ENCODE results near the gene SEMA7A. TPM values are rescaled to one million over a fixed set of nuclear protein-coding genes. Genes with fewer than 3 reads are reported as not detected.

The SEMA7A gene
- polyA plus RNA-seq, 1 of the 3 experiments (the other 2 are of a cell fraction) = 1.3 TPM

DNA sequence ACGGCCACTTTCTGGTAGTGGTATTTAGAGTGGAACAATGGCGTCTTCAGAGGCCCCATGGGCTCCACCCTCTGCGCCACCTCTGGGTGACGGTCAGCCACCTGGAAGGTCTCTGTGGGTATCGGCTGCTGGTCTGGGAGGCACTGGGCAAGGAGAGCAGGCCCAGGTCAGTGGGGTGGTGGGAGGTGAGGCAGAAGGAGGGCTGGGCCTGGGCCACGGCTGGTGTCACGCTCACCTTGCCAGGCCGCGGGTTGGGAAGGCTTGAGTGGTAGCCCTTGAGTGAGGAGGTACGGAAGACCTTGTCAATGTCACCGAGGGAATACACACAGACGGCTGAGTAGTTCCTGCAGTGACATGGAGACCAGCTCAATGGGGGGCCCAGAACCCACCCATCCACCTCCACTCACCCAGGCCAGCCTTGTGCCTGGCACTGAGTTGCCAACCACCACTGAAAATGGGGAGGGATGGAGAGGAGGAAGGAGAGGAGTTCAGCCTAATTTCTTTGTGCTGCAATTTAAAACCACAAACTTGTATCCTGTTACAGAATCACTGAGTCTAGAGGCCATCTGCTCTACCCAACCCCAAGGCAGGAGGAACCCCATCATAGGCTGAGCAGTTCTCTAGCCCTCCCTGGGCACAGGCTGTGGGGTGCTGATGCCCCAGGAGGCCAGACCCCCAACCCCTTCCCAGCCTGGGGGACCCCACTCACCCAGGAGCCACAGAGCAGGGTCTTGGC, 19.0 kb downstream of the SEMA7A start:
- H3K4me2 ChIP-seq = no peak overlapping the region
- WGBS (ENCODE audit: low lambda C conversion rate) = 94% methylated on average over 10 of the region's 12 CpGs
- H3K36me3 ChIP-seq (replicated peaks in 1 of 2; ENCODE audit: control insufficient read depth in 1 of 2, insufficient read depth in 2 of 2, low read length in 1 of 2) = no peaks in the 10 kb centered on the region
- no peak overlapping the region for H3K9ac ChIP-seq
- no peaks in the 10 kb centered on the region for H3K9me3 ChIP-seq
- H3K4me3 ChIP-seq (ENCODE audit: low read depth in 2 of 2, low read length in 1 of 2) = no peak overlapping the region
- H4K20me1 ChIP-seq (ENCODE audit: insufficient read depth) = no peaks in the 10 kb centered on the region
- H3K79me2 ChIP-seq (ENCODE audit: insufficient read depth) = no peaks in the 10 kb centered on the region
- H2AFZ ChIP-seq (ENCODE audit: low read depth) = no peak overlapping the region
- ChIA-PET POLR2A (no interaction called here), CTCF (no interaction called here)
- H3K9me2 ChIP-seq = no peaks in the 10 kb centered on the region
- H3K4me1 ChIP-seq (ENCODE audit: control insufficient read depth in 1 of 2, insufficient read depth in 2 of 2, low read depth in 1 of 2, low read length in 1 of 2) = peaks cover 0 to 9% of the 10 kb centered on the region in 2 experiments; a peak in 1 of 4 replicates
- H3K27ac ChIP-seq (ENCODE audit: low read depth in 2 of 2, low read length in 1 of 2) = no peak overlapping the region
- DNase-seq = no peak
- TF ChIP-seq EZH2phosphoT487 (IDR thresholded peaks at IDR 0.05; ENCODE audit: borderline replicate concordance, low read depth) (no peak), RCOR1 (IDR thresholded peaks at IDR 0.05; ENCODE audit: low read length) (no peak), TCF12 (IDR thresholded peaks at IDR 0.05) (no peak)
- H3F3A ChIP-seq (replicated peaks; ENCODE audit: insufficient read depth) = no peaks in the 10 kb centered on the region
- no peaks in the 10 kb centered on the region for H3K27me3 ChIP-seq (ENCODE audit: insufficient read depth)

DNA sequence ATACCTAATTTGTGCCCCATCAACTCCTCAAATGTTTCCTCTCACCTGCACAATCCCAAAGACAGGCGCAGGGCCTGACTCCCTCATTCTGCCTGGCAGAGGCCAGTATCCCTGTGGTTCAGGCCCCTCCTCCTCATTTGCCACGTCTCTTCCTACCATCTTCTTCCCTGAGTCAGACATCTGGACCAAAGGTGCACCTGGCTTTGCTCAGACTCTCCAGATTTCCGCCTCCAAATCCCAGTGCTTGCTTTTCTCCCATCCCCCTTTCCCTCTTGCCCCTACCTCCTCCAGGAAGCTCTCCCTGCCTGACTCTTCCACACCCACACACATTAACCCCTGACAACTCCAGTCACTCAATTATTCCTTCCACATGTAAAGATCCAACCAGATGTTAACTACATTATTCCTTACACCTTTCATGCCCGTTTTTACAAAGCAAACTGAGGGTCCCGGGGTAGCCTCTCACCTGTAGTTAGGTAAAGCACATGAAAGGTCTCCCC, 19.6 kb downstream of the SEMA7A start:
- CTCF ChIA-PET = no interaction called here

DNA sequence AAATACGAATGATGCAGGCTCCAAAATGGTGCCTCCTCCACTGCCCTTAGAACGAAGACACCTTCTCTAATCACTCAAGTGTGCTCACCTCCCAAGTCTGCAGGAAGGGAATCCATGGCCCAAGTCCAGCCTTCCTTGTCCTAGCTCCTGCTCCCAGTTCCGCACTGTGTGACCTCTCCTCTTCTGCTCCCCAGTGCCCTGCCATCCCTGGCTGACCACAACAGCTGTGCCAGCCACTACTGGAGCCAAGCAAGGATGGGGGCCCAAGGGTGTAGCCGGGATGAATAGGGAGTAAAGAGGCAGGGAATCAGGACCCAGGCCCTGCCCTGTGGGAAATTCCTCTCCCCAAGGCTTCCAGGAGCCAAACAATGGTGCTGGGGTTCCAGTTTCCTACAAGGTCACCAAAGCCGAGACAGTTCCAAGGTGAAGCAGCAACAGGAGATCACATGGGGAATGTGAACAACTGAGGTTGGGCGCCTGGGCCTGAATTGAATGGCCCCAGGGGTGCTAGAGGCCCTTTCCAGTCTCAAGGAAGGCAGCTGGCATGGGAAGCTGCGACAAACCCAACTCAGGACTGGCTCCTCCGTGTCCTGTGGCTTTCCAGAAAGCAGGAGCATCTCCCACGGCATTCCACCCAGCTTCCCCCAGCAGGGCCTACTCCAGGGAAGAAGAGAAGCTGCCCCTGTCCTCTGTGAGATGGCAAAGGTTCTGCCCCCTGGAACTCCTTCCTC, 20.2 kb downstream of the SEMA7A start:
- DNase-seq = no peak
- peaks cover 0 to 3% of the 10 kb centered on the region in 2 experiments; a peak in 1 of 4 replicates for H3K4me1 ChIP-seq (ENCODE audit: control insufficient read depth in 1 of 2, insufficient read depth in 2 of 2, low read depth in 1 of 2, low read length in 1 of 2)
- TF ChIP-seq RFX5 (IDR thresholded peaks at IDR 0.05; ENCODE audit: low read length) (no peak), GATA2 (CRISPR knock-in tag; IDR thresholded peaks at IDR 0.05) (no peak), TAF1 (IDR thresholded peaks at IDR 0.05; ENCODE audit: borderline replicate concordance, low read depth, low read length) (no peak), YY1 (IDR thresholded peaks at IDR 0.05; ENCODE audit: low read depth) (no peak), GABPA (IDR thresholded peaks at IDR 0.05; ENCODE audit: low read depth) (no peak)
- whole genome bisulfite sequencing (ENCODE audit: low lambda C conversion rate) = 77% methylated on average over 8 of the region's 9 CpGs
- no peaks in the 10 kb centered on the region for H4K20me1 ChIP-seq (ENCODE audit: insufficient read depth)
- no peaks in the 10 kb centered on the region for H3K36me3 ChIP-seq (replicated peaks in 1 of 2; ENCODE audit: control insufficient read depth in 1 of 2, insufficient read depth in 2 of 2, low read length in 1 of 2)
- no peak overlapping the region for H3K4me2 ChIP-seq
- POLR2A ChIA-PET = no interaction called here
- no peak overlapping the region for H2AFZ ChIP-seq (ENCODE audit: low read depth)
- no peak overlapping the region for H3K27ac ChIP-seq (ENCODE audit: low read depth in 2 of 2, low read length in 1 of 2)
- H3K27me3 ChIP-seq (ENCODE audit: insufficient read depth) = no peaks in the 10 kb centered on the region
- CTCF ChIA-PET = interaction anchor here (0.9 kb wide), 1 partner anchor 18 kb away, joined by 4 read pairs; no protein-coding TSS in a partner anchor
- H3K9me3 ChIP-seq = no peaks in the 10 kb centered on the region
- no peaks in the 10 kb centered on the region for H3F3A ChIP-seq (replicated peaks; ENCODE audit: insufficient read depth)
- H3K9me2 ChIP-seq = no peaks in the 10 kb centered on the region
- no peak overlapping the region for H3K9ac ChIP-seq
- no peaks in the 10 kb centered on the region for H3K79me2 ChIP-seq (ENCODE audit: insufficient read depth)
- H3K4me3 ChIP-seq (ENCODE audit: low read depth in 2 of 2, low read length in 1 of 2) = no peak overlapping the region

More for the DNA sequence above, 19.6 kb downstream of the SEMA7A start:
- TF ChIP-seq TCF12 (IDR thresholded peaks at IDR 0.05) = no peak
- 72% methylated on average over 5 of the region's 5 CpGs for WGBS (ENCODE audit: low lambda C conversion rate)
- Histone ChIP-seq H3K4me3 (ENCODE audit: low read depth in 2 of 2, low read length in 1 of 2) (no peak overlapping the region), H3K79me2 (ENCODE audit: insufficient read depth) (no peaks in the 10 kb centered on the region), H3K27me3 (ENCODE audit: insufficient read depth) (no peaks in the 10 kb centered on the region), H4K20me1 (ENCODE audit: insufficient read depth) (no peaks in the 10 kb centered on the region), H3K27ac (ENCODE audit: low read depth in 2 of 2, low read length in 1 of 2) (no peak overlapping the region), H3K4me2 (no peak overlapping the region), H3F3A (replicated peaks; ENCODE audit: insufficient read depth) (no peaks in the 10 kb centered on the region), H3K9ac (no peak overlapping the region), H3K9me2 (no peaks in the 10 kb centered on the region), H2AFZ (ENCODE audit: low read depth) (no peak overlapping the region), H3K4me1 (ENCODE audit: control insufficient read depth in 1 of 2, insufficient read depth in 2 of 2, low read depth in 1 of 2, low read length in 1 of 2) (peaks cover 0 to 9% of the 10 kb centered on the region in 2 experiments; a peak in 1 of 4 replicates), H3K9me3 (no peaks in the 10 kb centered on the region), H3K36me3 (replicated peaks in 1 of 2; ENCODE audit: control insufficient read depth in 1 of 2, insufficient read depth in 2 of 2, low read length in 1 of 2) (no peaks in the 10 kb centered on the region)
- no peak for DNase-seq
- POLR2A ChIA-PET = no interaction called here
